ENCODE measurements around the gene TIMP3. TPM values are rescaled to one million over a fixed set of nuclear protein-coding genes. Genes with fewer than 3 reads are reported as not detected.
A peak's percentile ranks its signal among the peaks of the same experiment; 100 is the strongest.

Gene TIMP3
- total RNA-seq, 1 experiment from 2014 or later = 0.87 TPM

DNA sequence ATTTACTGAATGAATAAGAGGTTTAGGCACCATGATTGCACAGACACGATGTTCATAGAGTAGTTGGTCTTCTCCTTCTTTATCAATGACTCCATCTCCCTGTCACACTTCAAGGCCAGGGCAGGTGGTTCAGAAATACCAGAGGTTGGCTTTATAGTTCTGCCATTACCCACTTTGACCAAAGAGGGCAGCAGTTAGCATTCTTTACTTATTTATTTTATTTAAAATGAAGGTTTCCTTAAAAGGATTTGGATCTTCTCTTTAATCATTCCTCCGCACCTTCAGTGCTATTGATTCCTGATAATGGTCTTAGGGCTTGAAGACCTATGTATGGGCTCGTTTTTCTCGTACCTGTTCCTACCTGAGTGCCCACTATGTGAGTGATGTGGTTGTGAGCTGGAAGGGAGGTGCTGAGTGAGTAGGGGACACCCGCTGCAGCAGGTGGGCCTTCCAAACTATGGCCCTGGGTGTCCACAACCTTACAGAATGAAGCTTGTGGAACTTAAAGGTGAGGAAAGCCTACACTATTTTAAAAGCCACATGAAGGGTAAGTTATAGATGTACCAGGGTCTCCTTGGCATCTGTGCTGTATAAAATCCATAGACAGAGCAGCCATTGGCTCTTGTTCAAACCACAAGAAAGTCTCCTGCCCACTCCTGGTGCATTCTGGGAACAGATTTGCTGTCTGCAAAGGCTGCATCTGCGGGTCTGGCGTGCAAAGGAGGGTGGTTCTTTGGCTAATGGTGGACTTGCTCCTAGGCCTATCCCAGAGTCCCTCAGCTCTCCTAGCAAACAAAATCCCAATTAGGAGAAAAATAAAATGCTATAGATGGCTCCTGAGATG, 35.0 kb downstream of the TIMP3 start:
- H2BK5ac ChIP-seq (ENCODE audit: insufficient read length, low read length) = no peak overlapping the region
- no peaks in the 10 kb centered on the region for H3K79me2 ChIP-seq (ENCODE audit: insufficient read depth, low read length)
- H3K56ac ChIP-seq (ENCODE audit: insufficient read length, low read depth, low read length) = no peak overlapping the region
- H2AFZ ChIP-seq (ENCODE audit: low read length) = no peak overlapping the region
- H3K27ac Mint-ChIP-seq = no peak overlapping the region
- no peaks in the 10 kb centered on the region for H3K27me3 ChIP-seq (ENCODE audit: insufficient read depth, low read length)
- TF ChIP-seq, protein P1, sequence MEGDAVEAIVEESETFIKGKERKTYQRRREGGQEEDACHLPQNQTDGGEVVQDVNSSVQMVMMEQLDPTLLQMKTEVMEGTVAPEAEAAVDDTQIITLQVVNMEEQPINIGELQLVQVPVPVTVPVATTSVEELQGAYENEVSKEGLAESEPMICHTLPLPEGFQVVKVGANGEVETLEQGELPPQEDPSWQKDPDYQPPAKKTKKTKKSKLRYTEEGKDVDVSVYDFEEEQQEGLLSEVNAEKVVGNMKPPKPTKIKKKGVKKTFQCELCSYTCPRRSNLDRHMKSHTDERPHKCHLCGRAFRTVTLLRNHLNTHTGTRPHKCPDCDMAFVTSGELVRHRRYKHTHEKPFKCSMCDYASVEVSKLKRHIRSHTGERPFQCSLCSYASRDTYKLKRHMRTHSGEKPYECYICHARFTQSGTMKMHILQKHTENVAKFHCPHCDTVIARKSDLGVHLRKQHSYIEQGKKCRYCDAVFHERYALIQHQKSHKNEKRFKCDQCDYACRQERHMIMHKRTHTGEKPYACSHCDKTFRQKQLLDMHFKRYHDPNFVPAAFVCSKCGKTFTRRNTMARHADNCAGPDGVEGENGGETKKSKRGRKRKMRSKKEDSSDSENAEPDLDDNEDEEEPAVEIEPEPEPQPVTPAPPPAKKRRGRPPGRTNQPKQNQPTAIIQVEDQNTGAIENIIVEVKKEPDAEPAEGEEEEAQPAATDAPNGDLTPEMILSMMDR (conservative IDR thresholded peaks at IDR 0.05) = peak; percentile 69
- H2BK20ac ChIP-seq (ENCODE audit: low read depth, low read length, poor library complexity, severe bottlenecking) = no peak overlapping the region
- no peak overlapping the region for H4K91ac ChIP-seq (ENCODE audit: insufficient read length, low read depth, low read length)
- H4K5ac ChIP-seq (ENCODE audit: insufficient read length, low read depth, low read length) = no peak overlapping the region
- no peak overlapping the region for H3K23ac ChIP-seq (ENCODE audit: insufficient read length, low read depth, low read length)
- peaks cover 2% of the 10 kb centered on the region for H4K20me1 ChIP-seq (ENCODE audit: control insufficient read depth, insufficient read depth, insufficient read length)
- no peak overlapping the region for H3K4ac ChIP-seq (ENCODE audit: low read depth, low read length)
- no peaks in the 10 kb centered on the region for H3K9me3 Mint-ChIP-seq
- H3K14ac ChIP-seq (ENCODE audit: insufficient read depth, low read length) = no peak overlapping the region
- peaks cover 0 to 15% (median 0%) of the 10 kb centered on the region in 3 experiments; a peak in 3 of 7 replicates for H3K36me3 Mint-ChIP-seq (ENCODE audit: insufficient read depth in 1 of 3, low read depth in 3 of 3)
- H3T11ph ChIP-seq (ENCODE audit: low read length) = no peak overlapping the region
- no peak overlapping the region for H3K18ac ChIP-seq (ENCODE audit: insufficient read length, low read depth, low read length)
- no peaks in the 10 kb centered on the region for H3K79me1 ChIP-seq (ENCODE audit: insufficient read depth, low read depth, low read length, poor library complexity, severe bottlenecking)
- H2AK5ac ChIP-seq (ENCODE audit: insufficient read length, low read length) = no peak overlapping the region
- H3K4me1 ChIP-seq (ENCODE audit: insufficient read depth, low read length) = no peaks in the 10 kb centered on the region
- DNase-seq = no peak
- no peak overlapping the region for H2BK15ac ChIP-seq (ENCODE audit: low read depth, low read length)
- H3K9ac ChIP-seq (ENCODE audit: extremely low read depth, insufficient read length, low read length) = no peak overlapping the region
- no peaks in the 10 kb centered on the region for H3K23me2 ChIP-seq (ENCODE audit: insufficient read length, low read depth, low read length, poor library complexity, severe bottlenecking)
- no peak overlapping the region for H3K27ac ChIP-seq (ENCODE audit: insufficient read length, low read depth, low read length)
- H2BK12ac ChIP-seq (ENCODE audit: insufficient read length, low read depth, low read length) = no peak overlapping the region
- H3K4me1 Mint-ChIP-seq = peaks cover 6 to 18% of the 10 kb centered on the region in 2 experiments
- H3K27me3 Mint-ChIP-seq (ENCODE audit: low read depth) = peaks cover 1% of the 10 kb centered on the region; the same call in 1 of the 2 replicates
- no CpG with 5 or more reads among the region's 7 CpGs for WGBS (ENCODE audit: extremely low coverage, insufficient read length, low lambda C conversion rate)
- H2BK120ac ChIP-seq (ENCODE audit: low read depth, low read length, poor library complexity, severe bottlenecking) = no peak overlapping the region
- H3K4me3 Mint-ChIP-seq = no peak overlapping the region
- no peak overlapping the region for H3K4me2 ChIP-seq (ENCODE audit: insufficient read depth, insufficient read length, low read length)
- no peak overlapping the region for H4K8ac ChIP-seq (replicated peaks; ENCODE audit: insufficient read length, low read depth, low read length)
- no peaks in the 10 kb centered on the region for H3K9me3 ChIP-seq (ENCODE audit: control insufficient read depth, low read depth, low read length)
